CD14-positive monocyte (primary cell): ENCODE measurements around the gene TRPV4. TPM values are rescaled to one million over a fixed set of nuclear protein-coding genes. Genes with fewer than 3 reads are reported as not detected.

Source experiments
- DNase-seq, 3 donors: peaks; one replicate each; pipeline ENCODE4 v3.0.0-alpha.2; 2011 to 2022
- H2AFZ ChIP-seq: 2 replicates; pipeline ENCODE4 v1.6.0; 2012; ENCODE audit warnings: mild to moderate bottlenecking, low read depth, low read length, inconsistent platforms; ENCODE audit not compliant: insufficient read depth, poor library complexity, severe bottlenecking
- H3K27ac ChIP-seq, 2 donors: 1 replicate in 1 of 2; 2 replicates in 1 of 2; pipeline ENCODE4 v1.5.1; 2012 to 2013; ENCODE audit warnings: low read length in 2 of 2, control low read depth in 1 of 2, inconsistent platforms in 1 of 2, low read depth in 1 of 2, mild to moderate bottlenecking in 1 of 2
- H3K27me3 ChIP-seq, 2 donors: one replicate each; pipeline versions ENCODE4 v1.6.0 to v1.6.1; 2011 to 2013; ENCODE audit warnings: low read length in 2 of 2; ENCODE audit not compliant: control insufficient read depth in 2 of 2, insufficient read depth in 2 of 2
- H3K36me3 ChIP-seq, 2 donors: replicated peaks in 1 of 2; 1 replicate in 1 of 2; 2 replicates in 1 of 2; pipeline versions ENCODE4 v1.5.1 to v1.6.1; 2012 to 2013; ENCODE audit warnings: low read length in 2 of 2, control low read depth in 1 of 2, inconsistent platforms in 1 of 2, mild to moderate bottlenecking in 1 of 2; ENCODE audit not compliant: insufficient read depth in 2 of 2, control insufficient read depth in 1 of 2
- H3K4me1 ChIP-seq, 2 donors: 1 replicate in 1 of 2; 2 replicates in 1 of 2; pipeline versions ENCODE4 v1.5.1 to v1.6.1; 2012 to 2013; ENCODE audit warnings: low read length in 2 of 2, control low read depth in 1 of 2, inconsistent platforms in 1 of 2, mild to moderate bottlenecking in 1 of 2, moderate library complexity in 1 of 2; ENCODE audit not compliant: insufficient read depth in 2 of 2, control insufficient read depth in 1 of 2
- H3K4me2 ChIP-seq: replicated peaks from 2 replicates; pipeline ENCODE3; 2012; ENCODE audit warnings: low read length, moderate library complexity, mild to moderate bottlenecking; ENCODE audit not compliant: poor library complexity, severe bottlenecking; ENCODE audit errors: extremely low read depth
- H3K4me3 ChIP-seq, 3 experiments: fragments of 200-600 bp in 1 of 3; sonication (generic) in 1 of 3; replicated peaks in 1 of 3; 1 replicate in 2 of 3; 2 replicates in 1 of 3; pipeline ENCODE4 v1.5.1; 2011 to 2013; ENCODE audit warnings: low read length in 3 of 3, mild to moderate bottlenecking in 3 of 3, control low read depth in 2 of 3, low read depth in 2 of 3, inconsistent platforms in 1 of 3, moderate library complexity in 1 of 3
- H3K79me2 ChIP-seq: 2 replicates; pipeline ENCODE4 v1.6.0; 2012; ENCODE audit warnings: mild to moderate bottlenecking, control low read depth, inconsistent platforms, low read length, moderate library complexity; ENCODE audit not compliant: insufficient read depth
- H3K9ac ChIP-seq: 2 replicates; pipeline ENCODE4 v1.6.0; 2017; ENCODE audit warnings: low read length, mild to moderate bottlenecking; ENCODE audit not compliant: insufficient read depth, poor library complexity, severe bottlenecking
- H3K9me3 ChIP-seq, 2 donors: replicated peaks in 1 of 2; 1 replicate in 1 of 2; 2 replicates in 1 of 2; pipeline versions ENCODE4 v1.5.1 to v1.6.1; 2012 to 2013; ENCODE audit warnings: low read length in 2 of 2, control low read depth in 1 of 2; ENCODE audit not compliant: control insufficient read depth in 1 of 2, insufficient read depth in 1 of 2
- H4K20me1 ChIP-seq: 2 replicates; pipeline ENCODE4 v1.6.0; 2012; ENCODE audit warnings: mild to moderate bottlenecking, low read length, control low read depth, moderate library complexity; ENCODE audit not compliant: insufficient read depth
- H3K27ac Mint-ChIP-seq, 7 donors: one replicate each; pipeline ENCODE4 v1.8.0; 2020; ENCODE audit warnings: mild to moderate bottlenecking in 7 of 7, mixed read lengths in 7 of 7, moderate library complexity in 6 of 7, inconsistent platforms in 2 of 7
- H3K27me3 Mint-ChIP-seq, 3 donors: one replicate each; pipeline ENCODE4 v1.8.0; 2021 to 2022; ENCODE audit warnings: low read depth in 3 of 3, mild to moderate bottlenecking in 3 of 3, mixed read lengths in 3 of 3, moderate library complexity in 3 of 3, inconsistent platforms in 1 of 3
- H3K36me3 Mint-ChIP-seq, 2 donors: one replicate each; pipeline ENCODE4 v1.8.0; 2020; ENCODE audit warnings: mixed read lengths in 2 of 2, inconsistent platforms in 1 of 2, mild to moderate bottlenecking in 1 of 2
- H3K4me1 Mint-ChIP-seq: one replicate; pipeline ENCODE4 v1.8.0; 2020; ENCODE audit warnings: mild to moderate bottlenecking, mixed read lengths
- H3K4me3 Mint-ChIP-seq, 2 donors: one replicate each; pipeline ENCODE4 v1.8.0; 2020; ENCODE audit warnings: mild to moderate bottlenecking in 2 of 2, mixed read lengths in 2 of 2, moderate library complexity in 1 of 2
- H3K9me3 Mint-ChIP-seq, 7 donors: one replicate each; pipeline ENCODE4 v1.8.0; 2020 to 2022; ENCODE audit warnings: mixed read lengths in 7 of 7, mild to moderate bottlenecking in 6 of 7, moderate library complexity in 6 of 7, inconsistent platforms in 2 of 7
- CTCF ChIP-seq: fragments of 200-600 bp; IDR thresholded peaks from one replicate; pipeline ENCODE4 v1.8.0; 2022; ENCODE audit warnings: antibody characterized with exemption, mild to moderate bottlenecking
- WGBS: methylation state at CpG from one replicate; pipeline ENCODE4 v1.1.5; 2013; ENCODE audit warnings: missing lambda C conversion rate; ENCODE audit not compliant: insufficient coverage; 5-methylcytosine and 5-hydroxymethylcytosine counted together
- intact Hi-C, 2 donors: fragments of 100-400 bp; cut with micrococcal nuclease; formaldehyde crosslinking; loops; one replicate each; pipeline versions ENCODE4 v1.15.0 to v1.15.1; 2023
- polyA plus RNA-seq, 3 donors: library from polyadenylated mRNA; depleted of rRNA in 1 of 3; unstranded in 2 of 3; stranded (reverse) in 1 of 3; fragments of 300-500 nt in 2 of 3; fragments of >200 nt in 1 of 3; fragmentation: Illumina TruSeq in 2 of 3; gene quantifications; 1 replicate in 2 of 3; 2 replicates in 1 of 3; pipeline ENCODE4 v1.2.3, GENCODE V29; 2012 to 2021

Gene TRPV4
- polyA plus RNA-seq, 3 donors, result 0.64 to 3.1 (median 2.0) TPM

- intact Hi-C loops, result no loop called here
- Mint-ChIP-seq H3K9me3 (peaks cover 12 to 34% (median 21%) of the 10 kb centered on the region in 7 donors), H3K36me3 (no peaks in the 10 kb centered on the region), H3K27ac (no peak overlapping the region), H3K4me3 (no peak overlapping the region), H3K27me3 (peaks cover 3 to 4% (median 4%) of the 10 kb centered on the region in 3 donors), H3K4me1 (no peaks in the 10 kb centered on the region)
- no peak overlapping the region for H3K27ac ChIP-seq
- H3K9ac ChIP-seq, result no peak overlapping the region
- H3K79me2 ChIP-seq, result no peaks in the 10 kb centered on the region
- no peaks in the 10 kb centered on the region for H3K36me3 ChIP-seq
- no peak for TF ChIP-seq CTCF
- no CpG with 5 or more reads among the region's 2 CpGs for WGBS
- no peak for DNase-seq
- no peak overlapping the region for H2AFZ ChIP-seq
- no peak overlapping the region for H3K4me2 ChIP-seq
- H3K4me1 ChIP-seq, result no peaks in the 10 kb centered on the region
- H3K27me3 ChIP-seq, result no peaks in the 10 kb centered on the region
- no peak overlapping the region for H3K4me3 ChIP-seq
- H3K9me3 ChIP-seq, result peaks cover 9 to 20% of the 10 kb centered on the region in 2 donors
- no peaks in the 10 kb centered on the region for H4K20me1 ChIP-seq
Measured at GRCh38 chr12:109753959-109754358, 79.2 kb downstream of the TRPV4 start.

- H3K4me2 ChIP-seq, result no peak overlapping the region
- no peak for DNase-seq
- H2AFZ ChIP-seq, result no peak overlapping the region
- peaks cover 12 to 34% (median 21%) of the 10 kb centered on the region in 7 donors for H3K9me3 Mint-ChIP-seq
- no peak overlapping the region for H3K4me3 ChIP-seq
- TF ChIP-seq CTCF, result no peak
- H4K20me1 ChIP-seq, result no peaks in the 10 kb centered on the region
- WGBS, result 95% methylated on average over 5 of the region's 5 CpGs
- peaks cover under 1 to 4% (median 3%) of the 10 kb centered on the region in 3 donors for H3K27me3 Mint-ChIP-seq
- no peak overlapping the region for H3K9ac ChIP-seq
- intact Hi-C loops, result no loop called here
- H3K4me3 Mint-ChIP-seq, result no peak overlapping the region
- no peak overlapping the region for H3K27ac Mint-ChIP-seq
- H3K36me3 ChIP-seq, result no peaks in the 10 kb centered on the region
- peaks cover 9 to 20% of the 10 kb centered on the region in 2 donors for H3K9me3 ChIP-seq
- H3K4me1 Mint-ChIP-seq, result no peaks in the 10 kb centered on the region
- H3K27me3 ChIP-seq, result no peaks in the 10 kb centered on the region
- H3K79me2 ChIP-seq, result no peaks in the 10 kb centered on the region
- H3K27ac ChIP-seq, result no peak overlapping the region
- no peaks in the 10 kb centered on the region for H3K36me3 Mint-ChIP-seq
- H3K4me1 ChIP-seq, result no peaks in the 10 kb centered on the region
Measured at GRCh38 chr12:109753054-109753401, 80.2 kb downstream of the TRPV4 start.
